Parathyroid adenoma (tissue), 2 donors: Measurements from ENCODE around the gene SLC25A28.
A peak's percentile ranks its signal among the peaks of the same experiment; 100 is the strongest.
"Not testable (repeated sequence)": the region's sequence is repeated elsewhere in the genome, so short reads cannot be mapped to it uniquely, and the experiment has no call there.

Experiments used
- H2AFZ ChIP-seq: fragments of 300-600 bp; sonication (generic); one replicate; pipeline ENCODE4 v1.7.0; 2017; ENCODE audit warnings: antibody characterized with exemption, mild to moderate bottlenecking
- H3K27ac ChIP-seq: fragments of 300-600 bp; sonication (generic); one replicate; pipeline ENCODE4 v1.7.0; 2017
- H3K27me3 ChIP-seq: fragments of 300-600 bp; sonication (generic); one replicate; pipeline ENCODE4 v1.7.0; 2017; ENCODE audit warnings: low read length; ENCODE audit not compliant: control insufficient read depth, insufficient read depth
- H3K36me3 ChIP-seq: fragments of 300-600 bp; sonication (generic); one replicate; pipeline ENCODE4 v1.7.0; 2017; ENCODE audit warnings: low read length; ENCODE audit not compliant: control insufficient read depth, insufficient read depth
- H3K4me1 ChIP-seq: fragments of 300-600 bp; sonication (generic); one replicate; pipeline ENCODE4 v1.7.0; 2017; ENCODE audit warnings: control low read depth
- H3K4me2 ChIP-seq: fragments of 300-600 bp; sonication (generic); one replicate; pipeline ENCODE4 v1.7.0; 2017; ENCODE audit warnings: low read length
- H3K4me3 ChIP-seq: fragments of 300-600 bp; sonication (generic); one replicate; pipeline ENCODE4 v1.7.0; 2017; ENCODE audit warnings: low read depth, low read length
- H3K79me2 ChIP-seq: fragments of 300-600 bp; sonication (generic); one replicate; pipeline ENCODE4 v1.7.0; 2017; ENCODE audit warnings: control low read depth
- H3K9ac ChIP-seq: fragments of 300-600 bp; sonication (generic); one replicate; pipeline ENCODE4 v1.7.0; 2017; ENCODE audit warnings: mild to moderate bottlenecking
- H3K9me3 ChIP-seq: fragments of 300-600 bp; sonication (generic); one replicate; pipeline ENCODE4 v1.7.0; 2017; ENCODE audit warnings: low read length; ENCODE audit not compliant: control insufficient read depth
- CTCF ChIP-seq: fragments of 300-600 bp; sonication (generic); IDR thresholded peaks from one replicate; pipeline ENCODE4 v1.7.0; 2017; ENCODE audit warnings: antibody characterized with exemption, mild to moderate bottlenecking
- donor health status: primary hyperparathyroidism.

Gene SLC25A28

GRCh38 chr10:99629625-99629978, 9.4 kb upstream of the SLC25A28 start:
- no peak overlapping the region for H3K4me2 ChIP-seq
- no peak overlapping the region for H3K27ac ChIP-seq
- H3K9me3 ChIP-seq, result no peaks in the 10 kb centered on the region
- H3K27me3 ChIP-seq, result no peaks in the 10 kb centered on the region
- H3K79me2 ChIP-seq, result no peaks in the 10 kb centered on the region
- H3K9ac ChIP-seq, result no peak overlapping the region
- no peak overlapping the region for H3K4me3 ChIP-seq
- TF ChIP-seq CTCF, result no peak
- no peaks in the 10 kb centered on the region for H3K36me3 ChIP-seq
- H2AFZ ChIP-seq, result no peak overlapping the region
- H3K4me1 ChIP-seq, result no peaks in the 10 kb centered on the region

GRCh38 chr10:99628923-99629624, 8.8 kb upstream of the SLC25A28 start:
- H3K4me1 ChIP-seq, result no peaks in the 10 kb centered on the region
- no peaks in the 10 kb centered on the region for H3K27me3 ChIP-seq
- no peaks in the 10 kb centered on the region for H3K9me3 ChIP-seq
- H3K9ac ChIP-seq, result no peak overlapping the region
- H3K4me2 ChIP-seq, result no peak overlapping the region
- H3K27ac ChIP-seq, result no peak overlapping the region
- no peaks in the 10 kb centered on the region for H3K36me3 ChIP-seq
- no peak for TF ChIP-seq CTCF
- H2AFZ ChIP-seq, result no peak overlapping the region
- no peaks in the 10 kb centered on the region for H3K79me2 ChIP-seq
- H3K4me3 ChIP-seq, result no peak overlapping the region

GRCh38 chr10:99625124-99625523, 4.9 kb upstream of the SLC25A28 start:
- H3K27ac ChIP-seq, H3K9me3 ChIP-seq, H3K36me3 ChIP-seq, H3K79me2 ChIP-seq, H3K9ac ChIP-seq, H3K4me1 ChIP-seq, H2AFZ ChIP-seq, H3K4me2 ChIP-seq, H3K4me3 ChIP-seq, H3K27me3 ChIP-seq: not testable (repeated sequence)

GRCh38 chr10:99623919-99624318, 3.7 kb upstream of the SLC25A28 start:
- no peaks in the 10 kb centered on the region for H3K27me3 ChIP-seq
- H2AFZ ChIP-seq, result no peak overlapping the region
- no peaks in the 10 kb centered on the region for H3K9me3 ChIP-seq
- peaks cover 9% of the 10 kb centered on the region for H3K79me2 ChIP-seq
- no peak overlapping the region for H3K9ac ChIP-seq
- no peak overlapping the region for H3K4me3 ChIP-seq
- H3K27ac ChIP-seq, result no peak overlapping the region
- no peaks in the 10 kb centered on the region for H3K36me3 ChIP-seq
- no peak overlapping the region for H3K4me2 ChIP-seq
- no peak for TF ChIP-seq CTCF
- H3K4me1 ChIP-seq, result peaks cover 9% of the 10 kb centered on the region

GRCh38 chr10:99621454-99622251, 1.4 kb upstream of the SLC25A28 start:
- H3K9ac ChIP-seq, result peak overlapping the region; percentile 67
- TF ChIP-seq CTCF, result no peak
- no peaks in the 10 kb centered on the region for H3K27me3 ChIP-seq
- H3K4me3 ChIP-seq, result peak overlapping the region; percentile 88
- H3K4me1 ChIP-seq, result peaks cover 23% of the 10 kb centered on the region
- peaks cover 11% of the 10 kb centered on the region for H3K79me2 ChIP-seq
- no peaks in the 10 kb centered on the region for H3K9me3 ChIP-seq
- H3K4me2 ChIP-seq, result peak overlapping the region; percentile 64
- H3K36me3 ChIP-seq, result no peaks in the 10 kb centered on the region
- H2AFZ ChIP-seq, result peak overlapping the region; percentile 97
- peak overlapping the region; percentile 96 for H3K27ac ChIP-seq
